DND-41 (cell line): ENCODE data around the gene FANK1.

ENCODE experiments used
- ATAC-seq: fragments of 200-7000 bp; cut with Tn5 transposase; 3 replicates; pipeline ENCODE4 v1.9.1; 2021; ENCODE audit warnings: low read depth; ENCODE audit not compliant: insufficient read depth
- DNase-seq: peaks from one replicate; pipeline ENCODE4 v3.0.0-alpha.2; 2020
- H2AFZ ChIP-seq: 2 replicates; pipeline ENCODE4 v1.6.0; 2012; ENCODE audit warnings: low read depth, low read length
- H3K27ac ChIP-seq: 2 replicates; pipeline ENCODE4 v1.5.1; 2012; ENCODE audit warnings: low read length, inconsistent platforms
- H3K27me3 ChIP-seq: fragments of 200-600 bp; sonication (generic); 2 replicates; pipeline ENCODE4 v1.6.0; 2012; ENCODE audit warnings: low read length, mild to moderate bottlenecking, inconsistent platforms; ENCODE audit not compliant: insufficient read depth, poor library complexity
- H3K36me3 ChIP-seq: 2 replicates; pipeline ENCODE4 v1.5.1; 2012; ENCODE audit warnings: low read length, inconsistent platforms; ENCODE audit not compliant: insufficient read depth
- H3K4me1 ChIP-seq: 2 replicates; pipeline ENCODE4 v1.5.1; 2012; ENCODE audit warnings: mild to moderate bottlenecking, low read length; ENCODE audit not compliant: insufficient read depth
- H3K4me2 ChIP-seq: 2 replicates; pipeline ENCODE4 v1.6.0; 2012; ENCODE audit warnings: mild to moderate bottlenecking, moderate library complexity, low read length, inconsistent platforms; ENCODE audit not compliant: insufficient read depth
- H3K4me3 ChIP-seq, 2 experiments: fragments of 200-600 bp in 1 of 2; shearing (Covaris generic) in 1 of 2; 2 replicates each; pipeline ENCODE4 v1.5.1; 2012 to 2016; ENCODE audit warnings: inconsistent platforms in 2 of 2, low read length in 2 of 2, mild to moderate bottlenecking in 2 of 2, low read depth in 1 of 2, moderate library complexity in 1 of 2
- H3K79me2 ChIP-seq: 2 replicates; pipeline ENCODE4 v1.6.0; 2012; ENCODE audit warnings: low read length, inconsistent platforms; ENCODE audit not compliant: insufficient read depth
- H3K9ac ChIP-seq: 2 replicates; pipeline ENCODE4 v1.6.0; 2012; ENCODE audit warnings: low read depth, mild to moderate bottlenecking, inconsistent platforms, low read length, moderate library complexity
- H3K9me3 ChIP-seq: 2 replicates; pipeline ENCODE4 v1.5.1; 2012; ENCODE audit warnings: low read length, moderate library complexity, mild to moderate bottlenecking, inconsistent platforms; ENCODE audit not compliant: insufficient read depth, severe bottlenecking
- H4K20me1 ChIP-seq: 2 replicates; pipeline ENCODE4 v1.6.0; 2012; ENCODE audit warnings: low read length; ENCODE audit not compliant: insufficient read depth
- EZH2 ChIP-seq: IDR thresholded peaks from 3 replicates; pipeline ENCODE4 v1.6.1; 2012; ENCODE audit warnings: borderline replicate concordance, low read depth, mild to moderate bottlenecking, moderate library complexity, low read length, inconsistent platforms; ENCODE audit not compliant: severe bottlenecking
- TF ChIP-seq, protein P1 (sequence below): IDR thresholded peaks from 2 replicates; pipeline ENCODE4 v1.5.1; 2012; ENCODE audit warnings: borderline replicate concordance, low read length, moderate library complexity, mild to moderate bottlenecking; ENCODE audit not compliant: poor library complexity, severe bottlenecking; ENCODE audit errors: extremely low read depth

FANK1 gene

DNA sequence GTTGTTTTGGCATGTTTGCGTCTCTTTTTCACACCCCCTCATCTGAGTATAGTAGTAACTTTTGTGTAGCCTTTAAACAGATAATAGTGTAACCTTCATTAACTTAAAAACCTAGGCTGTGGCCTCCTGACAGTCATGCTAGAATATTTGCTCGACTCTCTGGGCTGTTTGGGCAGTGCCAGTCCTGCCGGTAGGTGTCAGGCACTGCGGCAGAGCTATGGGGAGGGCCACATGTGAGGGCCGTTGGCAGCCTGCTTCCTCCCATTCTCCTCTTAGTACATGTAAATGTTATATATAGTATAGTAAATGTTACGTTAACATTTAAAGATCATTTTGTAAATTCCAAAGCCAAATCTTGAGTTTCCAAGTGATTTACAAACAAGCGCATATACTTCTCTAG is 46.9 kb upstream of the FANK1 start:
- no peak for ATAC-seq
- Histone ChIP-seq H3K36me3 (peaks cover 3% of the 10 kb centered on the region; the same call in 1 of the 2 replicates), H3K27me3 (no peaks in the 10 kb centered on the region), H4K20me1 (no peaks in the 10 kb centered on the region), H3K9me3 (no peaks in the 10 kb centered on the region), H3K79me2 (no peaks in the 10 kb centered on the region), H3K4me1 (no peaks in the 10 kb centered on the region), H3K4me3 (no peak overlapping the region), H3K4me2 (no peak overlapping the region), H2AFZ (no peak overlapping the region), H3K9ac (no peak overlapping the region), H3K27ac (no peak overlapping the region)
- DNase-seq = no peak
- no peak for TF ChIP-seq EZH2
- TF ChIP-seq, protein P1, sequence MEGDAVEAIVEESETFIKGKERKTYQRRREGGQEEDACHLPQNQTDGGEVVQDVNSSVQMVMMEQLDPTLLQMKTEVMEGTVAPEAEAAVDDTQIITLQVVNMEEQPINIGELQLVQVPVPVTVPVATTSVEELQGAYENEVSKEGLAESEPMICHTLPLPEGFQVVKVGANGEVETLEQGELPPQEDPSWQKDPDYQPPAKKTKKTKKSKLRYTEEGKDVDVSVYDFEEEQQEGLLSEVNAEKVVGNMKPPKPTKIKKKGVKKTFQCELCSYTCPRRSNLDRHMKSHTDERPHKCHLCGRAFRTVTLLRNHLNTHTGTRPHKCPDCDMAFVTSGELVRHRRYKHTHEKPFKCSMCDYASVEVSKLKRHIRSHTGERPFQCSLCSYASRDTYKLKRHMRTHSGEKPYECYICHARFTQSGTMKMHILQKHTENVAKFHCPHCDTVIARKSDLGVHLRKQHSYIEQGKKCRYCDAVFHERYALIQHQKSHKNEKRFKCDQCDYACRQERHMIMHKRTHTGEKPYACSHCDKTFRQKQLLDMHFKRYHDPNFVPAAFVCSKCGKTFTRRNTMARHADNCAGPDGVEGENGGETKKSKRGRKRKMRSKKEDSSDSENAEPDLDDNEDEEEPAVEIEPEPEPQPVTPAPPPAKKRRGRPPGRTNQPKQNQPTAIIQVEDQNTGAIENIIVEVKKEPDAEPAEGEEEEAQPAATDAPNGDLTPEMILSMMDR = no peak

DNA sequence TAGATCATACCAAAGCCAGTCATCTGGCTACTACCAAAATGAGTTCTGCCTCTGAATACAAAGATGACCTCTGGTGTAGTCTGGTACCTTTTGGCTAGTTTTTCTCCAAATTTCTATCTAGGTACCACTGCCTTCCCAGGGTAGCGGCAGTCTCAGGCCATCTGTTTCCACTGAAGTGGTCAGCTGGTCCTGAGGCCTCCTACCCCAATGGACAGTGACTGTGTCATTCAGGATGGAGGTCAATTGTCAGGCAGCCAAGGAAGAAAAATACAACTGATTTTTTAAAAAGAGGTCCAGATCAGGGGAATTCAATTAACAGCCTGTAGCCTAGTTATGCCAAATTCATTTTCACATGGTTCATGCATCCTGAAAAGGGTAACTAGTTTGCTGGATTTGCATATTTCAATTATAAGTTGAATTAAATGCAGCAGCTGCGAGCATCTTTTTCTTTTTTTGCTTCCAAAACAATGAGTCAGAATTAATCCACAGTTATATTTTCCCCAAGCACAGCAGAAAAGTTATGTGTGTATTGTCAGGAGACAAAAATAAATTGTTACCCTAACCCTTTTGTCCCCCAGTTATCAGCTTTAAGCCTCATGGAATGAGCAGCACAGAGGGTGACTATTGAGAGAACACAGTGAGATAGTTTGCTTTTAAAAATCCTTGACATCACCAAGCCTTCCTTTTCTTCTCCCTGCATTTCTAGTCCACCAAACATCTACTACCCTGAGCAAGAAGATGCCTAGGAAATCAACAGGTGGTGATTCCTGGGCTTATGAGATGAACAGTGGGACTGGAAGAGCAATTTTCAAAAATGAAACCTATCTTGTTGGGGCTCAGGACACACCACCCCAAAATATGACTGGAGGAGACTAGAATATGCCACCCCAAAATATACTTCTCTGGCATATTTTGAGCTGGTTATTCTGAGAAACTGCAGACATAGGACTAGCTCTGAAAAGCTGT is 45.3 kb upstream of the FANK1 start:
- ATAC-seq (no peak), DNase-seq (no peak)
- H4K20me1 ChIP-seq = no peaks in the 10 kb centered on the region
- no peak overlapping the region for H3K4me3 ChIP-seq
- TF ChIP-seq EZH2 = no peak
- TF ChIP-seq, protein P1 = no peak
- H3K79me2 ChIP-seq = no peaks in the 10 kb centered on the region
- no peak overlapping the region for H3K4me2 ChIP-seq
- no peak overlapping the region for H3K27ac ChIP-seq
- H3K9me3 ChIP-seq = no peaks in the 10 kb centered on the region
- H2AFZ ChIP-seq = no peak overlapping the region
- no peaks in the 10 kb centered on the region; the same call in 1 of the 2 replicates for H3K36me3 ChIP-seq
- H3K9ac ChIP-seq = no peak overlapping the region
- no peaks in the 10 kb centered on the region for H3K4me1 ChIP-seq
- H3K27me3 ChIP-seq = no peaks in the 10 kb centered on the region

DNA sequence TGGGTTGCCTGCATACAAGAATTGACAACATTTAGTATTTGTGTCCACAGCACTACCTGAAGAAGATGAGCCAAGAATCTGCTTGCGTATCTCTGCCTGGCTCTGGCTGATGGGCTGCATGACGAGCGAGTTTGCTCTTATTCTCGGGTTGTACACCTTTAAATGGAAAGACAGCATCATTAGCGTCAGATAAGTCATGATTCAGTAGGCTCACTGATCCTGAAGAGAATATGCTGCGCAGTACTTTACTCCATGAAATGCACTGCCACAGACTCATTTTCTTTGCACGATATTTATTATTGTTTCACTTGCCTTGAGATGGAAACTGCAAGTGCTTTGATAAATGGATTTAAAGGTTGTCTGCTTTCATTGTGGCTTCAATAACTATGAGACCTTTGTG is 43.9 kb upstream of the FANK1 start:
- TF ChIP-seq, protein P1 = no peak
- no peak for TF ChIP-seq EZH2
- Histone ChIP-seq H3K4me3 (no peak overlapping the region), H3K9ac (no peak overlapping the region), H3K27ac (no peak overlapping the region), H3K4me2 (no peak overlapping the region), H3K4me1 (no peaks in the 10 kb centered on the region), H3K36me3 (no peaks in the 10 kb centered on the region), H3K79me2 (no peaks in the 10 kb centered on the region), H2AFZ (no peak overlapping the region), H4K20me1 (no peaks in the 10 kb centered on the region), H3K9me3 (no peaks in the 10 kb centered on the region), H3K27me3 (no peaks in the 10 kb centered on the region)
- no peak for DNase-seq
- no peak for ATAC-seq
